Lung (tissue), 12 donors: ENCODE data around the gene PWWP2A. TPM values are rescaled to one million over a fixed set of nuclear protein-coding genes. Genes with fewer than 3 reads are reported as not detected.
A peak's percentile ranks its signal among the peaks of the same experiment; 100 is the strongest.

Experiments
- ATAC-seq: fragments of 200-7000 bp; cut with Tn5 transposase; one replicate; pipeline ENCODE4 v1.9.1; 2020; ENCODE audit warnings: moderate number of reproducible peaks; ENCODE audit not compliant: insufficient read depth, low FRiP score
- DNase-seq, 3 donors: peaks; one replicate each; pipeline ENCODE4 v3.0.0-alpha.2; 2013 to 2017
- H3K27ac ChIP-seq, 2 donors: one replicate each; pipeline ENCODE4 v1.5.1; 2013; ENCODE audit warnings: mild to moderate bottlenecking in 2 of 2, moderate library complexity in 2 of 2, control low read depth in 1 of 2, inconsistent platforms in 1 of 2, low read depth in 1 of 2, low read length in 1 of 2
- H3K27me3 ChIP-seq, 3 donors: one replicate each; pipeline ENCODE4 v1.5.1; 2013; ENCODE audit warnings: low read length in 2 of 3; ENCODE audit not compliant: control insufficient read depth in 3 of 3, insufficient read depth in 3 of 3
- H3K36me3 ChIP-seq, 4 donors: one replicate each; pipeline ENCODE4 v1.5.1; 2013; ENCODE audit warnings: low read length in 4 of 4, mild to moderate bottlenecking in 1 of 4, moderate library complexity in 1 of 4; ENCODE audit not compliant: control insufficient read depth in 4 of 4, insufficient read depth in 4 of 4
- H3K4me1 ChIP-seq, 5 donors: one replicate each; pipeline ENCODE4 v1.5.1; 2013; ENCODE audit warnings: low read length in 5 of 5, mild to moderate bottlenecking in 2 of 5, moderate library complexity in 1 of 5; ENCODE audit not compliant: control insufficient read depth in 5 of 5, insufficient read depth in 5 of 5
- H3K4me3 ChIP-seq: one replicate; pipeline ENCODE4 v1.5.1; 2013; ENCODE audit warnings: mild to moderate bottlenecking, control low read depth, moderate library complexity
- H3K9ac ChIP-seq, 2 donors: one replicate each; pipeline ENCODE4 v1.5.1; 2013; ENCODE audit warnings: low read length in 2 of 2, control low read depth in 1 of 2; ENCODE audit not compliant: insufficient read depth in 1 of 2
- H3K9me3 ChIP-seq, 4 donors: one replicate each; pipeline ENCODE4 v1.5.1; 2013; ENCODE audit warnings: low read length in 3 of 4, mild to moderate bottlenecking in 1 of 4, moderate library complexity in 1 of 4; ENCODE audit not compliant: control insufficient read depth in 4 of 4, insufficient read depth in 3 of 4
- WGBS, 2 donors: extraction: QIAGEN DNeasy Blood & Tissue Kit; methylation state at CpG; one replicate each; pipeline ENCODE4 v1.1.7; 2013; 5-methylcytosine and 5-hydroxymethylcytosine counted together
- polyA plus RNA-seq, 2 donors: library from polyadenylated mRNA; stranded (reverse); fragments of 200-250 nt; gene quantifications; one replicate each; pipeline ENCODE4 v1.2.1, GENCODE V29; 2013
- total RNA-seq, 2 donors: library from RNA; depleted of rRNA in 1 of 2; stranded (reverse); fragments of >200 nt in 1 of 2; gene quantifications; one replicate each; pipeline ENCODE4 v1.2.1, GENCODE V29; 2014 to 2021
- TF ChIP-seq, protein P1 (sequence below): IDR thresholded peaks from 2 replicates; pipeline ENCODE4 v1.5.1; 2012; ENCODE audit warnings: mild to moderate bottlenecking; ENCODE audit errors: control extremely low read depth, extremely low read depth
- donor health status: control.
- donor health status: control.
- donor health status: Bipolar disorder and iron deficiency.
- donor health status: healthy.
- donor health status: DM: yes; HTN: yes; CAD: no.

Gene PWWP2A
- total and polyA plus RNA-seq, 4 donors = 7.9 to 49.0 (median 16.5) TPM

DNA sequence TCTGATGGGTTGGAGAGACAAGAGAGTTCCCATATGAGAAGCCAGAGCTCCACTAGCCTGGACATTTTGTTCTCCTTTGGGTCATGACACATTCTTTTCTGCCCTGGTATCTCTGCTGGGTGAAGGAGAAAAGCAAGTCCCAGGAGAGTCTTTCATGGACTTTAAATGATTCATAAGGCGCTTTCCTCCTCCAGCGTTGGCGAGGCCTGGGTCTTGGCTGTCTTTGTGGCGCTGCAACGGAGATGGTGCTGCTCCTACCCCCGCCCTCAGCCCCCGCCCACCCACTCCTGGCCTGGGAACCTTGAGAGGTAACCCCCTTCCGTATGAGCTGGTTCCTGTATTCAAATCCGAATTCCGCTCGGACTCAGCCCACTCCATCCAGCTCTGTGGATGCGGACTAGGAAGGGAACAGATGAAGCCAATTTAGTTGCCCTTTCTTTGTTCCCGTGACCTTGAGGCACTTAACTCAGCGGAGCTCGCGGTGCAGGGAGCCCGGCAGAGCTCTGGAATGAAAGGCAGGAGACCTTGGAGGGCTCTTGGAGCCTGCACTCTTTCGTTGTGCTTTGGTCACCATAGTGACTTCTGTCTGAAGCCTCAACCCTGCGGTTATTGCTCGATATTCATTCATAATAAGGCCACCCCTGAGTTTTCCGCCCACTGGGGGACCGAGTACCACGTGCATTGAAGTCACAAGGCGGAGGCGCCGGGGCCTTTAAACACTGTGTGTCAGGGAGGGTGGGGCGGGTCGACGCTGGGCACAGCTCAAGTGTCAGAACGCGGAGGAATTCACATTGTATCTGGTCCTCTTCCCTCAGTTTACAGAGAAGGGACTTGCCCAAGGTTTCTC lies 14.0 kb upstream of the PWWP2A start:
- DNase-seq (peak; percentile 74 to 78 (median 78)), ATAC-seq (peak; percentile 80)
- H3K4me1 ChIP-seq = peaks cover 0 to 4% (median 2%) of the 10 kb centered on the region in 5 donors
- TF ChIP-seq, protein P1, sequence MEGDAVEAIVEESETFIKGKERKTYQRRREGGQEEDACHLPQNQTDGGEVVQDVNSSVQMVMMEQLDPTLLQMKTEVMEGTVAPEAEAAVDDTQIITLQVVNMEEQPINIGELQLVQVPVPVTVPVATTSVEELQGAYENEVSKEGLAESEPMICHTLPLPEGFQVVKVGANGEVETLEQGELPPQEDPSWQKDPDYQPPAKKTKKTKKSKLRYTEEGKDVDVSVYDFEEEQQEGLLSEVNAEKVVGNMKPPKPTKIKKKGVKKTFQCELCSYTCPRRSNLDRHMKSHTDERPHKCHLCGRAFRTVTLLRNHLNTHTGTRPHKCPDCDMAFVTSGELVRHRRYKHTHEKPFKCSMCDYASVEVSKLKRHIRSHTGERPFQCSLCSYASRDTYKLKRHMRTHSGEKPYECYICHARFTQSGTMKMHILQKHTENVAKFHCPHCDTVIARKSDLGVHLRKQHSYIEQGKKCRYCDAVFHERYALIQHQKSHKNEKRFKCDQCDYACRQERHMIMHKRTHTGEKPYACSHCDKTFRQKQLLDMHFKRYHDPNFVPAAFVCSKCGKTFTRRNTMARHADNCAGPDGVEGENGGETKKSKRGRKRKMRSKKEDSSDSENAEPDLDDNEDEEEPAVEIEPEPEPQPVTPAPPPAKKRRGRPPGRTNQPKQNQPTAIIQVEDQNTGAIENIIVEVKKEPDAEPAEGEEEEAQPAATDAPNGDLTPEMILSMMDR = no peak
- no peak overlapping the region for H3K4me3 ChIP-seq
- H3K9me3 ChIP-seq = no peaks in the 10 kb centered on the region
- no peaks in the 10 kb centered on the region for H3K36me3 ChIP-seq
- H3K27me3 ChIP-seq = no peaks in the 10 kb centered on the region
- peak overlapping the region in 1 of 2 donors; percentile 19 for H3K9ac ChIP-seq
- 43 to 47% methylated on average over 31 of the region's 31 CpGs for WGBS, 2 donors
- no peak overlapping the region for H3K27ac ChIP-seq

DNA sequence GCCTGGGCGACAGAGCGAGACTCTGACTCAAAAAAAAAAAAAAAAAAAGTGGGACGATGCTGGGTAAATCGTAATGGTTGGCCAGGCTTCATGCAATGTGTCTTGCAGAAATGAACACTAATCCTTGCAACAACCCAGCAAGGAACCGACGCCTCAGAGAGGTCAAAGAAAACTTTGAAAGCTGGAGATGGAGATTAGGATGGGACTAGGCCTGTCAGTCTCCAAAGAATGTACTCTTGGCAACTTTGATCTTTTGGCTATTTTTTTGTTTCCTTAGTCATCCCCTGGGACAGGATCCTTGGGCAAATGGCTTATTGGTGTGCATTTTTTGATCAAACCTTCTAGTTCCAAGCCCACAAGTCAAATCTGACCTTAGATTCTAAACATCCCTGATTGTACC lies 10.6 kb upstream of the PWWP2A start:
- no peak for DNase-seq
- Histone ChIP-seq H3K27ac (no peak overlapping the region), H3K36me3 (no peaks in the 10 kb centered on the region), H3K9me3 (peaks cover 0 to 3% (median under 1%) of the 10 kb centered on the region in 4 donors), H3K4me3 (no peak overlapping the region), H3K4me1 (peaks cover 0 to 4% (median 2%) of the 10 kb centered on the region in 5 donors), H3K9ac (no peak overlapping the region), H3K27me3 (no peaks in the 10 kb centered on the region)
- ATAC-seq = no peak
- TF ChIP-seq, protein P1 = no peak
- WGBS, 2 donors = 92 to 100% methylated on average over 6 of the region's 6 CpGs

DNA sequence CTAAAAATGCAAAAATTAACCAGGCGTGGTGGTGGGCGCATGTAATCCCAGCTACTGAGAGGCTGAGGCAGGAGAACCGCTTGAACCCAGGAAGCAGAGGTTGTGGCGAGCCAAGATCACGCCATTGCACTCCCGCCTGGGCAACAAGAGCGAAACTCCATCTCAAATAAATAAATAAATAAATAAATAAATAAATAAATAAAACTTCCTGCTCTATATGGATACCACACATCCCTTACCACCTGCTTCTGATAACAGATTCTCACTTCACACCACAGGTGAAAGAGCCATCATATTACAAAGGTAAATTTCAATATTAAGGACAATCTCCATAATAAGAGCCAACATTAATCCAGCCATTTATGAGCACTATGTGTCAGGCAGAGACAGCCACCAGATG lies 9.4 kb upstream of the PWWP2A start:
- TF ChIP-seq, protein P1 = no peak
- no peak for DNase-seq

More for the DNA sequence above, 9.4 kb upstream of the PWWP2A start:
- Histone ChIP-seq H3K9ac (no peak overlapping the region), H3K9me3 (peaks cover 0 to 3% (median under 1%) of the 10 kb centered on the region in 4 donors), H3K4me1 (peaks cover 0 to 4% (median 2%) of the 10 kb centered on the region in 5 donors), H3K4me3 (no peak overlapping the region), H3K36me3 (no peaks in the 10 kb centered on the region), H3K27ac (no peak overlapping the region), H3K27me3 (no peaks in the 10 kb centered on the region)
- 87 to 96% methylated on average over 7 of the region's 7 CpGs for WGBS, 2 donors
- no peak for ATAC-seq
